ENCODE measurements around the gene ATP9A.
"Not testable (repeated sequence)": the region's sequence is repeated elsewhere in the genome, so short reads cannot be mapped to it uniquely, and the experiment has no call there.

ATP9A gene

DNA sequence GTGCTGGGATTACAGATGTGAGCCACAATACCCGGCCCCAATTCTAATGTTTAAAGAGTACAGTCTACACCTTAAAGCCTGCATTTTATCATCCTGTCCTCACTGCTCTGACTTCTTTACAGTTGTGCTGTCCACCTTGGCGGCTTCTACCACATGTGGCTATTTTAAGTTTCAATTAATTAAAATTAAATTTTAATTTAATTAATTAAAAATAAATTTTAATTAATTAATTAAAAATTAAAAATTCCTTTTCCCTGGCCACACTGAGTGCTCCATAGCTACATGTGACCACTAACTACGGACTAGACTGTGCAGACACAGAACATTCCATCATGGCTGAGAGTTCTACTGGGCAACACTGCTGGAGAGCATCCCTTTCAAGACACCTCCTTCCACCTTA, 27.4 kb downstream of the ATP9A start:
- H3K4me3 ChIP-seq (ENCODE audit: low read depth, low read length) = no peak overlapping the region
- no peaks in the 10 kb centered on the region for H3K27me3 ChIP-seq (replicated peaks)
- no peak for DNase-seq
- in situ Hi-C loops (cut with HindIII; ENCODE audit: low pct_ligation_motif_present, low sequenced_read_pairs) = no loop called here
- H3K36me3 ChIP-seq (replicated peaks) = no peaks in the 10 kb centered on the region
- TF ChIP-seq, protein P1, sequence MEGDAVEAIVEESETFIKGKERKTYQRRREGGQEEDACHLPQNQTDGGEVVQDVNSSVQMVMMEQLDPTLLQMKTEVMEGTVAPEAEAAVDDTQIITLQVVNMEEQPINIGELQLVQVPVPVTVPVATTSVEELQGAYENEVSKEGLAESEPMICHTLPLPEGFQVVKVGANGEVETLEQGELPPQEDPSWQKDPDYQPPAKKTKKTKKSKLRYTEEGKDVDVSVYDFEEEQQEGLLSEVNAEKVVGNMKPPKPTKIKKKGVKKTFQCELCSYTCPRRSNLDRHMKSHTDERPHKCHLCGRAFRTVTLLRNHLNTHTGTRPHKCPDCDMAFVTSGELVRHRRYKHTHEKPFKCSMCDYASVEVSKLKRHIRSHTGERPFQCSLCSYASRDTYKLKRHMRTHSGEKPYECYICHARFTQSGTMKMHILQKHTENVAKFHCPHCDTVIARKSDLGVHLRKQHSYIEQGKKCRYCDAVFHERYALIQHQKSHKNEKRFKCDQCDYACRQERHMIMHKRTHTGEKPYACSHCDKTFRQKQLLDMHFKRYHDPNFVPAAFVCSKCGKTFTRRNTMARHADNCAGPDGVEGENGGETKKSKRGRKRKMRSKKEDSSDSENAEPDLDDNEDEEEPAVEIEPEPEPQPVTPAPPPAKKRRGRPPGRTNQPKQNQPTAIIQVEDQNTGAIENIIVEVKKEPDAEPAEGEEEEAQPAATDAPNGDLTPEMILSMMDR (IDR thresholded peaks at IDR 0.05; ENCODE audit: low read depth, low read length, missing control alignments) = no peak
- no peak overlapping the region for H3K27ac ChIP-seq

DNA sequence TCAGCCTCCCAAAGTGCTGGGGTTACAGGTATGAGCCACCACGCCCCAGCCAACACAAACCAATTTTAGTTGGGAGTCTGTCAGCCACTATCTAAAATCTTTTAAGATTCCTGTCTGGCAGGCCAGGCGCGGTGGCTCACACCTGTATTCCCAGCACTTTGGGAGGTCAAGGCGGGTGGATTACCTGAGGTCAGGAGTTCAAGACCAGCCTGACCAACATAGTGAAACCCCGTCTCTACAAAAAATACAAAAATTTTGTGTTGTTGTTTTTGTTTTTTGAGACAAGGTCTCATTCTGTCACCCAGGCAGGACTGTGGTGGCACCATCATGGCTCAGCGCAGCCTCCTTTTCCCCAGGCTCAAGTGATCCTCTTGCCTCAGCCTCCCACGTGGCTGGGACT, 27.9 kb downstream of the ATP9A start:
- in situ Hi-C loops (cut with HindIII; ENCODE audit: low pct_ligation_motif_present, low sequenced_read_pairs); H3K27me3 ChIP-seq (replicated peaks); H3K4me3 ChIP-seq (ENCODE audit: low read depth, low read length); DNase-seq; H3K27ac ChIP-seq; H3K36me3 ChIP-seq (replicated peaks): not testable (repeated sequence)

DNA sequence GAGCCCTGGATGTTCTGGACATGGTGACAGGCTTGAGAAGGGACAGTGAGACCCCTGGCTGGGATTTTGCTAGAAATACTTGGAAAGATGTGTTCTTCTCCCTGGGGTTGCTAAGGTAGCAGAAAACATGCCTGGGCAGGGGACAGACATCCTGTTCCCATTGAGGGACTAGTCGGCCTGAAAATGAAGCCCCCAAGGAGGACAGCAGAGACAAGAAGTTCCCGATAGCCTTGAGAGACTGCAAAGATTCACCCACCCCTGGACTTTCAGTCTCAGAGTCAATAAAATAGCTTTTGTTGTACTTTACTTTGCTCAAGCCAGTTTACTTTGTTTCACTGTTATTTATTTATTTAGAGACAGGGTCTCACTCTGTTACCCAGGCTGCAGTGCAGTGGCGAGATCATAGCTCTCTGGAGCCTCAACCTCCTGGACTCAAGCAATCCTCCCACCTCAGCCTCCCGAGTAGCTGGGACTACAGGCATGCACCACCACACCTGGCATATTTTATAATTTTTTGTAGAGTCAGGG, 28.4 kb downstream of the ATP9A start:
- Histone ChIP-seq H3K36me3 (replicated peaks) (no peaks in the 10 kb centered on the region), H3K4me3 (ENCODE audit: low read depth, low read length) (no peak overlapping the region), H3K27ac (no peak overlapping the region), H3K27me3 (replicated peaks) (no peaks in the 10 kb centered on the region)
- DNase-seq = no peak
- in situ Hi-C loops (cut with HindIII; ENCODE audit: low pct_ligation_motif_present, low sequenced_read_pairs) = no loop called here
- TF ChIP-seq, protein P1 (IDR thresholded peaks at IDR 0.05; ENCODE audit: low read depth, low read length, missing control alignments) = no peak

DNA sequence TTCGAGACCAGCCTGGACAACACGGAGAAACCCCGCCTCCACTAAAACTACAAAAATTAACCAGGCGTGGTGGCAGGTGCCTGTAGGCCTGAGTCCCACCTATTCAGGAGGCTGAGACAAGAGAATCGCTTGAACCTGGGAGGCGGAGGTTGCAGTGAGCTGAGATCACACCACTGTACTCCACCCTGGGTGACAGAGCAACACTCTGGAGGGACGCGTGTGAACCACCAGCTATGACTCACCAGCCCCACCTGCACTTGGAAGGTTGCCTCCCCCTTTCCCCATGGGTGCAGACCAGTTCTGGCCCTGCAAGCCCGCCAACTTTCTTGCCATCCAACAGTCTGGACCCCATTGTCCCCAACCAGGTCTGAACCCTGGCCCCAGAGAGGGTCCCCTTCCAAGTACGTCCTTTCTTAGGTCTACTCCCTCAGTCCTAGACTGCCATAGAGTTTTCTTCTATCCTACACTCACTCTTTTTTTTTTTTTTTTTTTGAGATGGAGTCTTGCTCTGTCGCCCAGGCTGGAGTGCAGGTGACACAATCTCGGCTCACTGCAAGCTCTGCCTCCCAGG, 29.2 kb downstream of the ATP9A start:
- no peak for DNase-seq
- no peaks in the 10 kb centered on the region for H3K36me3 ChIP-seq (replicated peaks)
- TF ChIP-seq, protein P1 (IDR thresholded peaks at IDR 0.05; ENCODE audit: low read depth, low read length, missing control alignments) = no peak
- H3K27me3 ChIP-seq (replicated peaks) = no peaks in the 10 kb centered on the region
- H3K4me3 ChIP-seq (ENCODE audit: low read depth, low read length) = no peak overlapping the region
- in situ Hi-C loops (cut with HindIII; ENCODE audit: low pct_ligation_motif_present, low sequenced_read_pairs) = no loop called here
- H3K27ac ChIP-seq = no peak overlapping the region

DNA sequence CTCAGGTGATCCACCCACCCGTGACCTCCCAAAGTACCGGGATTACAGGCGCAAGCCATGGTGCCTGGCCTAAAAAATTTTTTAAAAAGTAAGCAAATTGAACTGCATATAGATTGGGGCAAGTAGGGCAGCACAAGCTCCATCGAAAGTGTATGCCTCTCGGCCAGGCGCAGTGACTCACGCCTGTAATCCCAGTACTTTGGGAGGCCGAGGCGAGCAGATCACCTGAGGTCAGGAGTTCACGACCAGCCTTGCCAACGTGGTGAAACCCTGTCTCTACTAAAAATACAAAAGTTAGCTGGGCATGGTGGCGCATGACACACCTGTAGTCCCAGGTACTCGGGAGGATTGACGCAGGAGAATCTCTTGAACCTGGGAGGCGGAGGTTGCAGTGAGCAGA, 29.9 kb downstream of the ATP9A start:
- DNase-seq; H3K36me3 ChIP-seq (replicated peaks); H3K4me3 ChIP-seq (ENCODE audit: low read depth, low read length); in situ Hi-C loops (cut with HindIII; ENCODE audit: low pct_ligation_motif_present, low sequenced_read_pairs); H3K27ac ChIP-seq; H3K27me3 ChIP-seq (replicated peaks): not testable (repeated sequence)

DNA sequence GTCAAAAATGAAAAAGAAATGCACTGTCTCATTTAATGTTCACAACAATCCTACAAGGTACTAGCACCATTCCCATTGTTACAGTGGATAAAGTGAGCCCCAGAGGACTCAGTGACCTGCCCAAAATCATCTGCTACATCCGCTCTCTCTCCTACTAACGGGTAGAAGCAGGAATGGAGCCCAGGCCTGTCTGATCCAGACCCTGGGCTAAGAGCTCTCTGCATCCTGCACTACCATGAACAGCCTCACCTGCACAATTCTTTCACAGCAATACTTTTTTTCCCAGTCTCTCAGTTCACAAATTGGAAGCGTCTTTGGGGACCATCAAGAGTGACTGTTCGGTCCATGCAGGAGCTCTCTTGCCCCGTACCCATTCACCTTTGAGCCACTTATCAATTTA, 31.2 kb downstream of the ATP9A start:
- no peak overlapping the region for H3K4me3 ChIP-seq (ENCODE audit: low read depth, low read length)
- in situ Hi-C loops (cut with HindIII; ENCODE audit: low pct_ligation_motif_present, low sequenced_read_pairs) = no loop called here
- TF ChIP-seq, protein P1 (IDR thresholded peaks at IDR 0.05; ENCODE audit: low read depth, low read length, missing control alignments) = no peak
- no peak for DNase-seq
- H3K27ac ChIP-seq = no peak overlapping the region
- no peaks in the 10 kb centered on the region for H3K27me3 ChIP-seq (replicated peaks)
- H3K36me3 ChIP-seq (replicated peaks) = no peaks in the 10 kb centered on the region
